UCSD-AML1 (cell line): Measurements from ENCODE around the gene SGPP1.
A peak's percentile ranks its signal among the peaks of the same experiment; 100 is the strongest.
"Not testable (repeated sequence)": the region's sequence is repeated elsewhere in the genome, so short reads cannot be mapped to it uniquely, and the experiment has no call there.

ENCODE experiments used
- DNase-seq: peaks from one replicate; lab custom pipeline; 2025; ENCODE audit not compliant: unreplicated experiment; lab: John Stamatoyannopoulos, UW

The SGPP1 gene, protein sequence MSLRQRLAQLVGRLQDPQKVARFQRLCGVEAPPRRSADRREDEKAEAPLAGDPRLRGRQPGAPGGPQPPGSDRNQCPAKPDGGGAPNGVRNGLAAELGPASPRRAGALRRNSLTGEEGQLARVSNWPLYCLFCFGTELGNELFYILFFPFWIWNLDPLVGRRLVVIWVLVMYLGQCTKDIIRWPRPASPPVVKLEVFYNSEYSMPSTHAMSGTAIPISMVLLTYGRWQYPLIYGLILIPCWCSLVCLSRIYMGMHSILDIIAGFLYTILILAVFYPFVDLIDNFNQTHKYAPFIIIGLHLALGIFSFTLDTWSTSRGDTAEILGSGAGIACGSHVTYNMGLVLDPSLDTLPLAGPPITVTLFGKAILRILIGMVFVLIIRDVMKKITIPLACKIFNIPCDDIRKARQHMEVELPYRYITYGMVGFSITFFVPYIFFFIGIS

DNA sequence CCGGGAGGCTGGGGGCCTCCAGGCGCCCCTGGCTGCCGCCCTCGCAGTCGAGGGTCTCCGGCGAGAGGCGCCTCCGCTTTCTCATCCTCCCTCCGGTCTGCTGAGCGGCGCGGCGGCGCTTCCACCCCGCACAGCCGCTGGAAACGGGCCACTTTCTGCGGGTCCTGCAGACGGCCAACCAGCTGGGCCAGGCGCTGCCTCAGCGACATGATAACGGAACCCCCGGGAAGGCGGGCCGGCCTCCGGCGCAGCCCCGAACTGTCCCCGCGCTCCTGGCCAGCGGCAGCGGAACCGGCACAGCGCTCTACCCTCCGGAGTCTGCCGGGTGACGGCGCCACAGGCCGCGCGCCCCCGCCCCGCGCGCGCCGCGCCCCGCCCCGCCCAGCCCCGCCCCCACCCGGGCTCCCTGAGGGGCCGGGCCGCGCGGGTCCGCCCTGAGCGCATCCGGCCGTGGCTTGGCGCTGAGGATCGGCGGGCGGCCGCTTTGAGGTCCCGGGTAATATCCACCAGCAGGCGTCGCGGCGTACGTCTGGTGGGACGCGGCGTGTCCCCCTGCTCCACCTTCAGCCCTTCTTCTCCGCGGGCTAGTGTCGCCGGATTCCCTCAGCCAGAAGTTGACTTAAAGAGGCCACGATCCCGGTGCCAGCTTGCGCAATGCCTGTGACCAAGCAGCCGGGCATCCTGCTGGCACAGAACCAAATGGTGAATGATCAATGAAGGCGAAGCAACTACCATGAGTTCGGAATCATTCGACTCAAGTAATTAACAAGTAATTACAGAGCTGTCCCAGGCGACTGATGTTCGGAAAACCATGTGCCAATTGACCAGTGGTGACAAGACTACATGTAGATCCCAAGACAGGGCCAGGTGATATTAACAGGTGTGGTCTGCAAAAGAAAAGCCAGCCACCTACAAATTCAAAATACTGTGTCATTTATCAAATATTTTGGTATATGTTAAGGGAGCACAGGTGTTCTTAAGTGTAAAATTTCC lies at the start of gene SGPP1:
Gene SGPP1 (minus strand): TSS at position 330 of the 993 bp plus-strand sequence. CDS start 121 bp downstream, at position 209.
- peak; percentile 75 for DNase-seq

DNA sequence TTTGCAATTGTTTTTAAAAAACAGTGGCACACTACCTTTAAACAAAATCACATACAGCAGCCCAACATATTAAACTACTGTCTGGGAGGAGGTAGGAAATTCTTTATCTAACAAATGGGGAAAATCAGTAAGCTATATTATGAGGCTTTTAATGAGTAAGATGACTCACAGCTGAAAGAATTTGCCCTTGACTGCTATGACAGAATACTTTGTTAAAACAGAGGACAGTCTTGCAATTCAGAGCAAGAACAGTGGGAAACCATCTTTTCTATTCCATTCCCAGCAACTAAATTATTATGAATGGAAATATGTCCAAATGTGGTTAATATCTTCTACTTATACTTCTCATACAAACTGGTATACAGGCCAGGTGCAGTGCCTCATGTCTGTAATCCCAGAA lies 49.2 kb upstream of the SGPP1 start:
- DNase-seq, result no peak

DNA sequence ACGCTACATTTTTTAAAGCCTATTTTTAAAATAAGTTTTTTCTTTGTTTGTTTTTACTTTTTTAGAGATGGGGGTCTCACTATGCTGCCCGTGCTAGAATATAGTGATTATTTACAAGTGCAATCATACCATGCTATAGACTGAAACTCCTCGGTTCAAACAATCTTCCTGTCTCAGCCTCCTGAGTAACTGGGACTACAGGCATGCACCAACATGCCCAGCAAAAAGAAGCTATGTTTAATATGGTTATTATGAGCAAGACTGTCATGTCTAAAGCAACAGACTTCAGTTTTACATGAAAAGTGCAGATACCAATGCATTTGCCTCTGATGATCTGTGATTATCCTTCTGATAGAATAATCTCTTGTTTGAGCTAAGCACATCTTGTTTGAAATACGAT lies 45.6 kb upstream of the SGPP1 start:
- no peak for DNase-seq

DNA sequence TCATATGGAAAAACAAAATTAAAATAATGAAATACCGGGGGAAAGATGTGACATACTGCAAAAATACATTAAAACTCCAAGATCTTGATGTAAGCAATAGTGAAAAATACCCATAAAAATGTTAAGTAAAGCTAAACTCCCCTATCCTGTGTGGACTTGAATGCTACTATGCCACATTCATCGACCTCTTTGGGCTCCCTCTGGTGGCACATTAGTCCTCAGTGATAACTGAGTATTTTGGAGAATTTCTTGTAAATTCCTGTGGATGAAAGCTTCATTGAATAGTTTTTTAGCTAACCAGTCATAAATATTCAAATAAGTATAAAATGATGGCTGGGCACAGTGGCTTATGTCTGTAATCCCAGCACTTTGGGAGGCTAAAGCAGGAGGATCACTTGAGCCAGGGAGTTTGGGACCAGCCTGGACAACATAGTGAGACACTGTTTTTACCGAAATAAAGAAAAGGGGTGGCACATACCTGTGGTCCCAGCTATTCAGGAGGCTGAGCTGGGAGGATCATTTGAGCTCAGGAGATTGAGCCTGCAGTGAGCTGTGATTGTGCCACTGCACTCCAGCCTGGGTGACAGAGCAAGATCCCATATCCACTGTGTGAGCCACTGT lies 42.4 kb upstream of the SGPP1 start:
- DNase-seq, result no peak

DNA sequence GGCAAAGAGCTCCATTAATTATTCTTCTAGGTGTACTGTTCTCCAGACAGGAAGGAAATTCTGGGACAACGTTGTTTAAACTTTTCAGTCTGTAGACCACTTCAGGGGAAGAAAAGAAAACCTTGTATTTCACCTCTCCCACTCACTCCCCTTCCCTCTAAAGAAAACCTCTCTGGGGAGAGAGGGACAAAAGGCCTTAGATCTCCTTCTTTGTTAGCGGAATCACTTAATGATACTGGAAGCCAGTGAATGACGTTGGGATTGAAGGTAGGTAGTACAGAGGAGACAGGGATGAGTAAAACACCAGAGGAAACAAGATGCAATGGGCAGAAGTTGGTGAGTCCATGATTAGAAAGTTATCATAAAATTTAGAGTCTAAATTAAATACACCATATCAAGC lies 38.7 kb upstream of the SGPP1 start:
- DNase-seq, result no peak

DNA sequence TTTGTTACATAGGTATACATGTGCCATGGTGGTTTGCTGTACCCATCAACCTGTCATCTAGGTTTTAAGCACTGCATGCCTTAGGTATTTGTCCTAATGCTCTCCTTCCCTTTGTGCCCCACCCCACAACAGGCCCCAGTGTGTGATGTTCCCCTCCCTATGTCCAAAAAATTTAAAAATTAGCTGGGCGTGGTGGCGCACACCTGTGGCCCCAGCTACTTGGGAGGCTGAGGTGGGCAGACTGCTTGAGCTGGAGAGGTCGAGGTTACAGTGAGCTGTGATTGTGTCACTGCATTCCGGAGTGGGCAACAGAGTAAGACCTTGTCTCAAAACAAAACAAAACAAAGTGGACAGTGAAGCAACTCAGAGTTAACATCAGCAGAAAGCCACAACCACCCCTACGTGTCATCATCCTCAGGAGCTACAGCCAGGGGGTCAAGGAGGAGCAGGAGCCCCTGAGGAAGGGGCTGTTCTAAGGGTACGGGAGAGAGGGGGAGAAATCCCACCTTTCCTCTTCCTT lies 36.8 kb upstream of the SGPP1 start:
- no peak for DNase-seq

DNA sequence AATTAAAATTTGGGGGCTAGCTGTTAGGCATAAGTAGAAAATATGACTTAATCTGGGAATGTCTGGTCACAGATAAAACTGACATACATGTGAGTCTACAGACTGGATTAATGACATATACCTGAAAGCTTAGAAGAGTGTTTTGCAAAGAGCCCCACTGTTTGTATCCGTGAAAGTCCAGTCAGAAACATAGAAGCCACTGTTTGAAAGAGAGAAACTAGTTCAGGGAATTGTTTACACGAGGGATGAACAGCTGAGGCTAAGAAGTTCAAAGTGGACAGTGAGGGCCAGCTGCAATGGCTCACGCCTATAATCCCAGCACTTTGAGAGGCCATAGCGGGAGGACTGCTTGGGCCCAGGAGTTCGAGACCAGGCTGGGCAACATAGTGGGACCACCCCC lies 36.2 kb upstream of the SGPP1 start:
- no peak for DNase-seq

DNA sequence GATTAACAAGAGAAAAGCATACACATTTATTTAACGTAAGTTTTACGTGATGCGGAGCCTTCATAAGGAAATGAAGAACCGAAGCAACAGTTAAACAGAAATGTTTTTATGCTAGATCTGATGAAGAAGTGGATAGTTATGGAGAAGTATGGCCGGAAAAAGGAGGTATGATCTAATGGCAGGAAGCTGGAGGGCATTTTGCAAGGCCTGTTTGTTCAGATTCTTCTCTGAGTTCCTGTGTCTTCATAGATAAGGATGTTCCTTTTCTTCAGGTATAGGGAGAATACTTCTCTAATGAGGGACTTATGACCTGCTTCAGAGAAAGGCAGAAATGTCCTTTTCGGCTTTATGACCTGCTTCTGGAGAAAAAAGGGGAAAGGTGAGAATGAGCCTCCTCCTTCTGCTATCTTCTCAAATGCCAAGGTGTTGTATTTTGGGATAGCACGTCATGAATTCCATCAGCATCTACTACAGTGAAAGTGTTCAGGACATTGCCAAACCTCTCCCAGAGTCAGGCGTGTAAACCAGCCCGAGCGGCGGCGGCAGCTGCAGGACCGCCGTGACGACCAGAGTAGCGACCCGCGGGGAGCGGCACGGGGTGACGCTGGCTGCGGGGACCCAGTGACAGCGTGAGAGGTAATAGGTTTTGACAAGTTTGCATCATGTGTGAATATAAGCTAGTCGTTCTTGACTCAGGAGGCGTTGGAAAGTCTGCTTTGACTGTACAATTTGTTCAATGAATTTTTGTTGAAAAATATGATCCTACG lies 33.7 kb upstream of the SGPP1 start:
- DNase-seq, result no peak

DNA sequence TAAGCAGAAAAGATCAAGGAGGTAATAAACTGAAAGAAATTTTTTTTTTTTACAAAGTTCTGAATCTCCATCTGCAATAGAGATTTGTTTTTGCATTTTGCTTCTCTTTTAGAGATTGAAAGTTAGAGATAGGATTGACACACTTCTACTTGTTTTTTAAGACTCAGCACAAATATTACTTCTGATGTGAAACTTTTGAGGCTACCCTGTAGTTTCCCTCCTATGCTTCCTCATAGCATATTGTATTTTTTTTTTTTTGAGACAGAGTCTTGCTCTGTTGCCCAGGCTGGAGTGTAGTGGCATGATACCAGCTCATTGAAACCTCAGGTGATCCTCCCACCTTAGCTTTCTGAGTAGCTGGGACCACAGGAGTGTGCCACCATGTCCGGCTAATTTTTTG lies 32.1 kb upstream of the SGPP1 start:
- DNase-seq, result no peak

DNA sequence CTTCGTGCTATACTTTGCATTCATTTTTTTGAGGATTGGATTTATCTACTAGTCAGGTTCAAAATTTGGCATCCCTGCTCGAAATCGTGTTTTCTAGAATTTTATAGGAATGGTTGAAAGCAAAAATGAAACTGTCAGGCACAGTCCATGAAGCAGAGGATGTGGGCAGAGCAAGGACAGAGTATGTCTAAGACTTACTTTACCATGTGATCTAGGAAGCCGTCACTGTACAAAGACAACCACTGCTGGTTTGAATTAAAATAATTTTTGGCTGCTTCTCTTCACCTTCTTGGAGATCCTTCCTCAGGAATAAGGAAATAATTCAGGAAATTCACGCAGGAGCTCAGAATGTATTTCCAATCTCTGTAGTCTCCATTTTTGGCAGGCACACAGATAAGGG lies 31.6 kb upstream of the SGPP1 start:
- no peak for DNase-seq

DNA sequence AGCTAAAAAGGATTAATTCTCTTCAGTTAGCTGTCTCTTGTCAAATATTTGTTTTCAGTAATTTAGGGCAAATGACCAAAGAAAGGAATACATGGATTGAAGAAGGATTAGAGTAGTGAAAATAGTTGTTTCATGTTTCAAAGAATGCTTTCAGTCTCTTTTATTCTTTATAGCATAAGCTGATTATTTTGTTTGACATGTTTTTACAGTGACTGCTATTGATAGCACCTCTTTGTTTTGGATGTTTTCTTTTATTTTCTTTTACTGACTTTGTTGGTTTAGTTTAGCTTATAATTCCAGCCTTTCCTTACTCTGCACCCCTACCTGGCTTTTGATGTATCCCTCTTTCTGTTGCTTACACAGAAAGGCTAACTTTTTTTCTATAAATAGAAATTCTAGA lies 29.3 kb upstream of the SGPP1 start:
- no peak for DNase-seq

DNA sequence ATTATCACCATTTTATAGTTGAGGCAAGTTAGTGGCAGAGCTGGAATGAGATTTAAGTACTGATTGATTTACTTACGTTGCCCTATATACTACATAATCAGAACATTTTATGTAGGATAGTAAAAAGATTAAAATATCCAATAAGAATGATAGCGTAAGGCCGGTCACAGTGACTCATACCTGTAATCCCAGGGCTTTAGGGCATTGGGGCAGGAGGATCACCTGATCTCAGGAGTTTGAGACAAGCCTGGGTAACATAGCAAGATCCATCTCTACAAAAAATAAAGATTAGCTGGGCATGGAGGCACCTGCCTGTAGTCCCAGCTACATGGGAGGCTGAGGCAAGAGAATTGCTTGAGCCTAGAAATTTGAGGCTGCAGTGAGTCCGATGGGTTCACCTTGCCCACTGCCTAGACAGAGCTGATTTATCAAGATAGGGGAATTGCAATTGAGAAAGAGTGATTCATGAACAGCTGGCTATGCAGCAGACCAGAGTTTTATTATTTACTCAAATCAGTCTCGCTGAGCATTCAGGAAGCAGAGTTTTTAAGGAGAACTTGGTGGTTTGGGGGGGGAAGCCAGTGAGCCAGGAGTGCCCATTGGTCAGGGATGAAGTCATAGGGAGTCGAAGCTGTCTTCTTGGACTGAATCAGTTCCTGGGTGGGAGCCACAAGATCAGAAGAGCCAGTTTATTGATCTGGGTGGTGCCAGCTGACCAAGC lies 24.7 kb upstream of the SGPP1 start:
- DNase-seq, result no peak

DNA sequence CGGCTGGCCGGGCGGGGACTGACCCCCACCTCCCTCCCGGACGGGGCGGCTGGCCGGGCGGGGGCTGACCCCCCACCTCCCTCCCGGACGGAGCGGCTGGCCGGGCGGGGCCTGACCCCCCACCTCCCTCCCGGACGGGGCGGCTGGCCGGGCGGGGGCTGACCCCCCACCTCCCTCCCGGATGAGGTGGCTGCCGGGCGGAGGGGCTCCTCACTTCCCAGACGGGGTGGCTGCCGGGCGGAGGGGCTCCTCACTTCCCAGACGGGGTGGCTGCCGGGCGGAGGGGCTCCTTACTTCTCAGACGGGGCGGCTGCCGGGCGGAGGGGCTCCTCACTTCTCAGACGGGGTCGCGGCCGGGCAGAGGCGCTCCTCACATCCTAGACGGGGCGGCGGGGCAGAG lies 23.2 kb upstream of the SGPP1 start:
- not testable (repeated sequence) for DNase-seq

DNA sequence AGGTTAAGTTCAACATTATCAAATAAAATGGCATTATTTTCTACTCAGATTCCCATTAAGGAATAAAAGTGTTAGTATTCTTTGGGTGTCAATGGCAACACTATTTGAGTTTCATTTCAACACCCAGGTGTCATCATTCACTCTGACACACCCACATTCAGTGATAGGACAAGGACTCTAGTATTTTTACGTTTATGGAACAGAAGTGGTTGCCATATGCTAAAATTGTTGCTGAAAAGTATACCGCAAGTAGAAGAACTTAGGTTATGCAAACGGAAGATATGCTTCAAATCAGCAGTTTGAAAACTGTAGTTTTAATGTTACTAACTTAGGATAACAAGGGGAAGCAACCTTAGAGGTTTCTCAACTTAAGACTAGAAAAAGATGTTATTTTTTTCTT lies 20.0 kb upstream of the SGPP1 start:
- DNase-seq, result no peak

DNA sequence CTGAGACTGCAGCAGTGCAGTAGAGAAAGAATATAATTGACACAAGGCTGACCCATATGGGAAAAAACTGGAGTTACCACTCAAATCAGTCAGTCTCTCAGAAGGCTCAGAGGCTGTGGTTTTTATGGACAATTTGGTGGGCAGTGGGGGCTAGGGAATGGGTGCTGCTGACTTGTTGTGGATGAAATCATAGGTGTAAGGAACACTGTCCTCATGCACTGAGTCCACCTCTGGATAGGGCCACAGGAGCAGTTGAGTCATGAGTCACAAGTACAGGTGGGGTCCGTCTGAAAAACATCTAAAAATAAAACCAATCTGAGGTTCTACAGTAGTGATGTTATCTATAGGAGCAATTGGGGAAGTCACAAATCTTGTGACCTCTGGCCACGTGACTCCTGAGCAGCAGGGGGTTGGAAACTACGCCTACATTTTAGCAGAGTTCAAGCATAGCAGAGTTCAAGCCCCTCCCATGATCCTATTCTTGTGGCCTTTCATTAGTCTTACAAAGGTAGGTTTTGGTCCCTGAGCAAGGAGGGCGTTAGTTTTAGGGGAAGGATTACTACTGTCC lies 18.1 kb upstream of the SGPP1 start:
- DNase-seq, result no peak

DNA sequence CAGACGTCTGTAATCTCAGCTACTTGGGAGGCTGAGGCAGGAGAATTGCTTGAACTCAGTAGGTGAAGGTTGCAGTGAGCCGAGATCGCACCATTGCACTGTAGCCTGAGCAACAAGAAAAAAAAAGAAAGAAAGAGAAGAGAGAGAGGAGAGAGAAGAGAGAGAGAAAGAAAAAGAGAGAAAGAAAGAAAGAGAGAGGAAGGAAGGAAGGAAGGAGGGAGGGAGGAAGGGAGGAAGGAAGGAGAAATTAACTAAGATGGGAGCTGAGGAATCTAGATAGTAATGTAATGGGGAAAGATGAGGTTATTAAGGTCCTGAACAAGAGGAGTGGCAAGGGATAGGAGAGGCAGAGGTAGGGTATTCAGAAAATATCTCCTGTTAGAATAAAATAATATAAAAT lies 17.4 kb upstream of the SGPP1 start:
- no peak for DNase-seq

DNA sequence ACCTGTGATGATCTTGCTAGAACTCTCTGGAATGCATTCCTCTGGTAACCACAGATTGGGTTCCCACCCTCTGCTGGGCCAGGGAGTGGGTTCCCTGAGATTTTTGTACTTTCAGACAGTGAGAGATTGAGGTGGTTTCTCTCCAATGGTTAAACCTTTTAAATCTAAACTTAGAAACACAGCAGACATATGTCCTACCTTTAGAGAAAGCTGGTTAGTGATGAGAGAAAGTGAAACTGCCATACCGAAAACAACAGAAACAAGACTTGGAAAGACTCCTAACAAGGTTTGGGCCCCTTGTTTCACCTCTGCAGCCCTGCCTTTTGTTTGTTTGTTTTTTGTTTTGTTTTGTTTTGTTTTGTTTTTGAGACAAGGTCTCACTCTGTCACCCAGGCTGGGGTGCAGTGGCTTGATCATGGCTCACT lies 9.7 kb upstream of the SGPP1 start:
- DNase-seq, result no peak

DNA sequence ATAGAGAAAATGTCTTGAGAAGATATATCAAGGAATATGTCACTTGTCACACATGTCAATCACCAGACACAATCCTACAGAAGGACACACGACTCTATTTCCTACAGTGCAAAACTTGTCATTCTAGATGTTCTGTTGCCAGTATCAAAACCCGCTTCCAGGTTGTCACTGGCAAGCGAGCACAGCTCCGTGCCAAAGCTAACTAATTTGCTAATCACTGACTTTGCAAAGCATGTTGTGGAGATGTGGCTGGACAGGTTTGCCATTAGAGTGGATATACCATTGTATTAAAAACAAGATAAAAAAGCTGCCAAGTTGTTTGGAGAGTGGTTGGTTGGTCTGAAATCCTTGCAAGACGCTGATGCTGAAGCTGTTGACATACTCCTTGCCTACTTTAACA lies 7.9 kb upstream of the SGPP1 start:
- no peak for DNase-seq

DNA sequence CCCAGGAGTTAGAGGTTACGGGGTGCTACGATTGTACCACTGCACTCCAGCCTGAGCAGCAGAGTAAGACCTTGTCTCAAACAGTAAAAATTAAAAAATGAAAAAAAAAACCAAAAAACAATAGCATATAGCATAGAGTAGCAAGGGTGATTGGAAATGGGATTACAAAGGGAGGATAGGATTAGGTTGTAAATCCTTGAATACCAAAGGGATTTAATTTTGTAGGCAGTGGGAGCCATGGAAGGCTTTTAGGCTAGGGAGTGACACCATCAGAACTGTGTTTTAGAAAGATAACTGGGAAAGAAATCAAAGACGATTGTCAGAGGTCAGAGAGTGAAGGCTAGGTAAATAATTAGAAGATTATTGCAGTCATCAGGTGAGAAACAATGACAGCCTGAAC lies 2.8 kb upstream of the SGPP1 start:
- DNase-seq, result no peak
